WTC11 (cell line): ENCODE measurements around the gene LCE1E. TPM values are rescaled to one million over a fixed set of nuclear protein-coding genes. Genes with fewer than 3 reads are reported as not detected.

Experiments used
- total RNA-seq: library from RNA; stranded (reverse); gene quantifications from 3 replicates; pipeline ENCODE4 v1.2.3, GENCODE V29; 2021

LCE1E gene
- total RNA-seq, 1 experiment from 2014 or later: not detected

Other genes starting within 250 kb of the LCE1E start
- not detected in 3 replicates for gene LCE3E, start 219.5 kb upstream of the LCE1E start, total RNA-seq
- not detected in 3 replicates for gene LCE3D, start 205.7 kb upstream of the LCE1E start, total RNA-seq
- not detected in 3 replicates for gene LCE3C, start 186.0 kb upstream of the LCE1E start, total RNA-seq
- not detected in 3 replicates for gene LCE3B, start 172.4 kb upstream of the LCE1E start, total RNA-seq
- gene LCE3A, start 163.2 kb upstream of the LCE1E start, total RNA-seq: not detected in 3 replicates
- gene LCE2D, start 122.9 kb upstream of the LCE1E start, total RNA-seq: not detected in 3 replicates
- gene LCE2C, start 111.0 kb upstream of the LCE1E start, total RNA-seq: not detected in 3 replicates
- not detected in 3 replicates for gene LCE2B, start 100.1 kb upstream of the LCE1E start, total RNA-seq
- not detected in 3 replicates for gene LCE2A, start 87.9 kb upstream of the LCE1E start, total RNA-seq
- not detected in 3 replicates for gene LCE4A, start 78.1 kb upstream of the LCE1E start, total RNA-seq
- gene KPRP, start 28.2 kb upstream of the LCE1E start, total RNA-seq: not detected in 3 replicates
- not detected in 3 replicates for gene LCE1F, start 11.1 kb upstream of the LCE1E start, total RNA-seq
- not detected in 3 replicates for gene LCE1D, start 10.5 kb downstream of the LCE1E start, total RNA-seq
- not detected in 3 replicates for gene LCE1C, start 20.4 kb downstream of the LCE1E start, total RNA-seq
- not detected in 3 replicates for gene LCE1B, start 25.7 kb downstream of the LCE1E start, total RNA-seq
- not detected in 3 replicates for gene LCE1A, start 41.2 kb downstream of the LCE1E start, total RNA-seq
- gene LCE6A, start 56.6 kb downstream of the LCE1E start, total RNA-seq: not detected in 3 replicates
- gene LCE7A, start 73.7 kb downstream of the LCE1E start, total RNA-seq: not detected in 3 replicates
- not detected in 3 replicates for gene SMCP, start 92.1 kb downstream of the LCE1E start, total RNA-seq
- not detected in 3 replicates for gene IVL, start 122.3 kb downstream of the LCE1E start, total RNA-seq
- gene SPRR5, start 160.9 kb downstream of the LCE1E start, total RNA-seq: not detected in 3 replicates
- not detected in 3 replicates for gene SPRR4, start 184.4 kb downstream of the LCE1E start, total RNA-seq
- gene SPRR1A, start 197.8 kb downstream of the LCE1E start, total RNA-seq: not detected in 3 replicates
- gene SPRR3, start 215.5 kb downstream of the LCE1E start, total RNA-seq: not detected in 3 replicates
- not detected in 3 replicates for gene SPRR1B, start 244.9 kb downstream of the LCE1E start, total RNA-seq